GM20431 (cell line): Measurements from ENCODE around the gene CYP2D6.
"Not testable (repeated sequence)": the region's sequence is repeated elsewhere in the genome, so short reads cannot be mapped to it uniquely, and the experiment has no call there.

ENCODE experiments used
- in situ Hi-C: fragments of 300-500 bp; cut with MseI, MboI; formaldehyde crosslinking; loops from one replicate; pipeline ENCODE4 v1.15.0; 2020; ENCODE audit warnings: low sequenced_read_pairs; ENCODE audit not compliant: unreplicated experiment

CYP2D6 gene

GRCh38 chr22:42160830-42161696 is 30.5 kb upstream of the CYP2D6 start:
- in situ Hi-C loops = loop anchor here (10.0 kb wide), 1 partner anchor 274 kb away; the partner anchor contains the start of gene NFAM1

GRCh38 chr22:42160251-42160650 is 29.6 kb upstream of the CYP2D6 start:
- in situ Hi-C loops = loop anchor here (10.0 kb wide), 1 partner anchor 275 kb away; the partner anchor contains the start of gene NFAM1

GRCh38 chr22:42158456-42159132 is 28.0 kb upstream of the CYP2D6 start:
- in situ Hi-C loops = no loop called here

GRCh38 chr22:42156598-42156997 is 26.0 kb upstream of the CYP2D6 start:
- in situ Hi-C loops = no loop called here

- in situ Hi-C loops = no loop called here
These were observed 25.5 kb upstream of the CYP2D6 start for GRCh38 chr22:42156121-42156520.

- in situ Hi-C loops = no loop called here
These were observed 24.5 kb upstream of the CYP2D6 start for GRCh38 chr22:42155053-42155543.

GRCh38 chr22:42154293-42155052 is 23.9 kb upstream of the CYP2D6 start:
- in situ Hi-C loops = no loop called here

GRCh38 chr22:42152661-42153270 is 22.2 kb upstream of the CYP2D6 start:
- in situ Hi-C loops = no loop called here

- in situ Hi-C loops = no loop called here
These were observed 21.5 kb upstream of the CYP2D6 start for GRCh38 chr22:42151924-42152635.

GRCh38 chr22:42150727-42151590 is 20.3 kb upstream of the CYP2D6 start:
- in situ Hi-C loops = no loop called here

GRCh38 chr22:42149798-42150197 is 19.2 kb upstream of the CYP2D6 start:
- in situ Hi-C loops = not testable (repeated sequence)

GRCh38 chr22:42145175-42145574 is 14.6 kb upstream of the CYP2D6 start:
- in situ Hi-C loops = no loop called here

- in situ Hi-C loops = not testable (repeated sequence)
These were observed 13.5 kb upstream of the CYP2D6 start for GRCh38 chr22:42143859-42144822.

- in situ Hi-C loops = no loop called here
These were observed 12.3 kb upstream of the CYP2D6 start for GRCh38 chr22:42142771-42143461.

GRCh38 chr22:42141307-42142057 is 10.9 kb upstream of the CYP2D6 start:
- in situ Hi-C loops = not testable (repeated sequence)

- in situ Hi-C loops = not testable (repeated sequence)
These were observed 9.5 kb upstream of the CYP2D6 start for GRCh38 chr22:42140153-42140552.
